Adrenal gland (tissue), 5 donors: ENCODE data around the gene METRNL.

Source experiments
- CTCF ChIP-seq, 6 experiments: fragments of 450-650 bp in 4 of 6; fragments of 200-600 bp in 2 of 6; sonication (generic) in 1 of 6; IDR thresholded peaks; 1 replicate in 5 of 6; 2 replicates in 1 of 6; pipeline versions ENCODE4 v1.5.1 to v1.8.0; 2016 to 2021; ENCODE audit warnings: antibody characterized with exemption in 6 of 6, mild to moderate bottlenecking in 2 of 6, moderate library complexity in 1 of 6
- POLR2A ChIP-seq, 2 donors: fragments of 450-650 bp; IDR thresholded peaks; one replicate each; pipeline ENCODE4 v1.6.1; 2017; ENCODE audit warnings: antibody characterized with exemption in 2 of 2, mild to moderate bottlenecking in 2 of 2, moderate library complexity in 1 of 2
- donor health status: DM: no; HTN: no; CAD: no.

- TF ChIP-seq POLR2A (IDR thresholded peaks at IDR 0.05) (no peak), CTCF (IDR thresholded peaks at IDR 0.05) (no peak)
These were observed 57.5 kb downstream of the METRNL start for GRCh38 chr17:83136931-83137330.
